ENCODE measurements around the gene SRD5A2. TPM values are rescaled to one million over a fixed set of nuclear protein-coding genes. Genes with fewer than 3 reads are reported as not detected.

The SRD5A2 gene, protein sequence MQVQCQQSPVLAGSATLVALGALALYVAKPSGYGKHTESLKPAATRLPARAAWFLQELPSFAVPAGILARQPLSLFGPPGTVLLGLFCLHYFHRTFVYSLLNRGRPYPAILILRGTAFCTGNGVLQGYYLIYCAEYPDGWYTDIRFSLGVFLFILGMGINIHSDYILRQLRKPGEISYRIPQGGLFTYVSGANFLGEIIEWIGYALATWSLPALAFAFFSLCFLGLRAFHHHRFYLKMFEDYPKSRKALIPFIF
- not detected for total RNA-seq

DNA sequence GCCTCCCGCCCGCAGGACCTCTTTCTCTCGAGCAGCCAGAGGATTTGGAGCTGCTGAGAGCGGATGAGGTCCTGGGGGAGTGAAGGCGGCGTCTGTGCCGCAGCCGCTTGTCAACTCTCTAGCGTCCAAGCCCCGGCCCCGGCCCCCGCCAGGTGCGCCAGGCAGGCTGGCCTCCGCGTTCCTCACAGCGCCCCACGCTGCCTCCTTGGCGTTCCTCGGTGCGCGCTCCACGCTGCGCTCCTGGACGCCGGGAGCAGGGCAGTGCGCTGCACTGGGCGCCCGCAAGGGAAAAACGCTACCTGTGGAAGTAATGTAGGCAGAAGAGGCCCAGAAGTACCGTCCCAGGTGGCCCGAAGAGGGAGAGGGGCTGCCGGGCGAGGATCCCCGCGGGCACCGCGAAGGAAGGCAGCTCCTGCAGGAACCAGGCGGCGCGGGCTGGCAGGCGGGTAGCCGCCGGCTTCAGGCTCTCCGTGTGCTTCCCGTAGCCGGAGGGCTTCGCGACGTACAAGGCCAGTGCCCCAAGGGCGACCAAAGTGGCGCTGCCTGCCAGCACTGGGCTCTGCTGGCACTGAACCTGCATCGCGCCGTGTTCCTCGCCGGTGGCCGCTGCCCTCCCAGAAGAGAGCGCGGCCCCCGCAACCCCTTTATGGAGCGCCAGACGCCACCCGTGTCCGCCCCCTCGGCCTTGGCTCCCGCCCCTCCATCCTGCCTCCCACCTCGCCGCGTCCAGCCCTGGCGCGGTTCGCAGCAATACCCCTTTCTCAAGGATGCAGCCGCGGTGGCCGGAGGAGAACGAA lies at the start of gene SRD5A2:
Gene SRD5A2, minus strand, starts transcription at position 618 of the 797 bp plus-strand sequence. Its CDS starts 38 bp downstream, at position 580.
- no peak for DNase-seq

DNA sequence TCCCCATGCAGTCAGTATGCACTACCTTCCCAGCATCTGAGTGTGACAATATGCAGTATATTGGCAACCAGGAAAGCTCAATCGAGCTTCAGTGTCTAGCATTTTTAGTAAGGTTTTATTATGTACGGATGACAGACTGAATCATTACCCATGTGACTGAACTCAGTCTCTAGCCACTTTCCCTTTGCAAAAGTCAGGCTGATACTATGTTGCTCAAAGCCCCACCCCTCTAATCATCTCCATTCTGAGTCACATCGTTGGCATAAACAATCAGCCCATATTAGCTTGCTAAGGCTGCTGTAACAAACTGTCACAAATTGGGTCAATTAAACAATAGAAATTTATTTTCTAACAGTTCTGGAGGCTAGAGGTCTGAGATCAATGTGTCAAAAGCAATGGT lies 25.8 kb upstream of the SRD5A2 start:
- DNase-seq = no peak

DNA sequence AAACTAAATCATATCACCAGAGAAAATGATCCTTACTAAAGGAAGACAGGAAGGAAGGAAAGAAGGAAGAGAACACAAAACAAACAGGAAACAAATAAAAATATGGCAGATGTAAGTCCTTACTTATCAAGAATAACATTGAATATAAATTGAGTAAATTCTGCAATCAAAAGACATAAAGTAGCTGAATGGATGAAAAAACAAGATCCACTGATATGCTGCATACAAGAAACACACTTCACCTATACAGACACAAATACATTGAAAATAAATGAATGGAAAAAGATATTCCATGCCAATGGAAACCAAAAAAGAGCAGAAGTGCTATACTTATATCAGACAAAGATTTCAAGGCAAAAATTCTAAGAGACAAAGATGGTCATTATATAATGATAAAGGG lies 18.0 kb upstream of the SRD5A2 start:
- DNase-seq = no peak

DNA sequence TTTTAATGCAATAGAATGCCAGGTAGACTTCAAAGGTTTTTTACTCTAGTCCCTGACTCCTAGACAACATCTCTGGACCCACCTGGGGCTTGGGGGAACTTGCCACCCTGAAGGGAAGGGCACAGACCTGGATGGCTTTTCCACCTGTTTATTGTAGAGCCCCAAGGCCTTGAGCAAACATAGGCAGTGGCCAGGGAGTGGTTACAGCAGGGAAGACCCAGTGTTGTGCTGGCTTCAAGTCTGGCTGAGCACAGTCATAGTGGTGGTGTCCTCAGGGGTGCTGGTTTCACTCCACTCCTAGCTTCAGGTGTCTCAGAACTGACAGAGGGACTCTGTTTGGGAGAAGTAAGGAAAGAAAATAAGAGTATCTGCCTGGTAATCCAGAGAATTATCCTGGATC lies 5.5 kb upstream of the SRD5A2 start:
- DNase-seq = no peak

DNA sequence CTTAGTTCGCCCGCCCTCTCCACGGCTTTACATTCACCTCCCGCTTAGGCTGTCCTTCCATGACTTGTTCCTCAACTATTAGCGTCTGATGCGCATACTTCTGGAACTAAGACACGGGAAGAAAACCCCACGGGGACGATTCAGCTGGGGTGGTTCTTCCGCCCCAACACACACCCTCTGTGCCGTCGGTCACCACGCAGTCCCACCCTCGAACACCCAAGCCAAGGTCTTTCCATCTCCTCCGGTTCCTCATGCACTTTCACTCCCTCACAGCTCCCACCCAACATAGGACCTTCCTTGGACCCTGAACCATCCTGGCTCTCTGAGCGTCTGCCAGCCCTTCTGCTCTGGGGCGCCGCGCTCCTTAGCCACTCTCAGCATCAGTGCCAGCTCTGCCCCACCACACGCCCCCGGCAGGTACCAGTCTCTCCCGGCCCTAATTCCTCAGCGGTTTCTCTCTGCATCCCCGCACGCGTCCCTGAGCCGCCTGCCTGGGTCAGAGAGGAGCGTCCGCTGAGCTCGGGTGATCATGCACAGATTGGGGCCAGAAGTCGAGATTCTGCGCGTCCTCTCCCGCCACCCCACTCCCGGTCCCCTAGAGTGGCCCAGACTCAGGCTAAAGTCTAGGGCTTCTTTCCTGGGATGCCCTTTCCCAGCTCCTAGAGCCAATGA lies 522 bp upstream of the SRD5A2 start:
- no peak for DNase-seq

DNA sequence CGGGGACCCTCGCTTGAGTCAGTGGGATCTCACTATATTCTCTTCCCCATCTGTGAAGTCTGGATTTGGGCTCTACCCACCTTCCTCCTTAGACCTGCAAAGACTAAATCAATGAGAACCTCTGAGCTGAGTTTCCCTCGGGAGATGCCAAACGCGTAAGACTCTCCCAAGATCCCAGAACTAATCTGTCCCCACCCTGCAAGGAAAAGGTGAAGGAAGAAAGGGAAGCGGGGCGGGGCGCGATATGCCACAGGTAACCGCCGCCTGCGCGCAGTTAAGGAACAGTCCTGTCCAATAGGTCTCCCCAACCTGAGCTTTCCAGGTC lies 780 bp downstream of the SRD5A2 start:
- DNase-seq = no peak

DNA sequence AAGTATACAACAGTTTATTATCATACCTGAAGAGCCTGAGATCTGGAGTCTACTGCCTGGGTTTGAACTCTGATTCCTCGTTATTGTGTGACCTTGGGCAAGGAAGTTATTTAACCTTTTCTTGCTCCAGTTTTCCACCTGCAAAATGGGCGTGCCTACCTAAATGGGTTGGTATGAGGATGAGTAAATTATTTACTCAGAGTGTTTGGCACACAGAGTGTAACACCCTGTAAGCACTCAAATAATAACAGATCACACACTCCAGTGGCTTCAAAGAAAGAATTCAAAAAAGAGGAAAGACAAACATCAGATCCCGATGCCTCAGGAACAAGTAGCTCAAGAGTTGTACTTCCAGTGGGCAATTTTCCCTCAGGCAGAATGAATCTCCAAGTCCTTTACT lies 2.4 kb downstream of the SRD5A2 start:
- no peak for DNase-seq

DNA sequence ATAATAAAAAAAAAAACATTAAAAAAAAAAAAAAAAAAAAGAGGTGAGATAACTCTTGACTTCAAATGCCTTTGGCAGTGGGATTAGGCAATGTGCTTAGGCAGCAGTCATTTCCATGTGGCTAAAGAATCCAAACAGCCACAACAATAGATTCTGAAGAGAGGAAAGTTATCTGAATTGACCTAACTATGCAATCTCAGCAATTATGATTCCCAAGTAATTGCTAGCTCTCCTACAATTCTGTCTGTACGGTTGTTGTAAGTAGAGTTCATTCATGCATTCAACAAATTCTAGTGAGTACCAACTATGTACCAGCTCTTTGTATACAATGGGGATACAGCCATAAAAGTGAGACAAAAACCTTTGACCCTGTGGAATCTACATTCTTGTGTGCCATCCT lies 3.6 kb downstream of the SRD5A2 start:
- DNase-seq = no peak

DNA sequence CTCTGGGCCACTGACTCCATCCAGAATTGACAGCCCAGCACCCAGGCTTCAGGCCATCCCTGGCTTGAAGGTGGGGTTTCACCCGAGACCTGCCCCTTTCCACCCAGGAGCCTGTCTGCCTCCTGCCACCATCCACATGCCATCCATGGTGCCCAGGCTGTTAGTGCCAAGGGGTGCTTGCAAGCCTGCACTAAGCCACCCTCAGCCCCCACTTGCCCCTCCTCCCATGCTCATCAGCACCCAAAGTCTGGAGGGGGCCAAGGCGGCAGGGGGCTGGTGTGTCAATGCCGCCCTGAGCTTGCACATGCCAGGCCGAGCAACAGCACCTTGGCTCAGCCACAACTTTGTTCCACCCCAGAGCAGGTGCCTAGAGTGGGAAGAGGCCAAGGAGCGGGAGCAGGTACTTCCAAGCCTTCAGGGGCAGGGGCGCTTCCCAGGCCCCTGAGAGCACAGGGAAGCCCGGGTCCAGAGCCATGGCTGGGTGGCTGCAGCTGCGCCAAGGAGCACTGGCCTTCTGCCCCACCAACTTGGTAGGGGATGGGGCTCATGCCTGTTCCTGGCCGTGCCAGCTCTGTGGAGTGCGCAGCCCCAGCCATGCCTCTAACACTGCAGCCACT lies 12.0 kb downstream of the SRD5A2 start:
- no peak for DNase-seq

DNA sequence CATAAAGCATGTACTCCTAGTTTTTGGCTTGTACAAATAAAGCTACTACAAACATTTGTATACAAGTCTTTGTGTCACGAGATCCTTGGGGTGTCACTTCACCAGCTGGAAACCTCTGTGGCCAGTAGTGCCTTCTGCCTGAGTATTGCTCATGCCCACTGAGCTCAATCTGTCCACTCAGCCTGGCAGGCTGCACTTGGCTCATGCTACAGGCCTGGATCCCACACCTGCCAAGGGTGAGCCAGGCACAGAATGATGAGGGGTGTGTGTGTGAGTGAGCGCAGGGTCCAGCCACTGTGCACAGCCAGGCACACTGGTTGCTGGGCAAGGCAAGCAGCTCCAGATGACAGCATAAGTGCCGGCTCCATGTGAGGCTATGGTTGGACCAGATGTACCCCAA lies 13.1 kb downstream of the SRD5A2 start:
- DNase-seq = no peak

DNA sequence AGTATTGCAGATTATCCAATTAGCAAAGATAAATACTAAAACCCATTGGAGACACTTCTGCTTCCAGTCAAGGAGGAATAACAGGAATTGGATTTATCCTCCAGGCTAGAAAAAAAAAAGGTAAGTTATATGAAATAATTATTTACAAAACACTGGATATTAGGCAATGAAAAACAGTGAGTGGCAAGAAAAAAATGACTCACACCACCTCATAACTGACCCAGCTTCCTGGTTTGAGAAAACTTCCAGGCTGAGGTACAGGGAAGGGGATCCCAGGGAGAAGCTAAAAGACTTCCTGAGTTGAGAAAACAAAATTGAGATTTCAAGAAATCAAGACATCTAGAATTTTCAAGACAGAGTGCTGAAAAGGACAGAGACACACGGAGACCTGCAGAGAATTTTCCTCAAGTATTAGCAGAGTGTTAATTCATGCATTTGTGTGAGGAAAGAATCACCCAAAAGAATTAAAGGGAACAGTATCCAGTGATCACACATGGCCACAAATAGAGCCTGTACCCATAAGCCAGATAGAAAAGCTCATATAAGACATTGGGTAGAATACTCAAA lies 17.4 kb downstream of the SRD5A2 start:
- no peak for DNase-seq

DNA sequence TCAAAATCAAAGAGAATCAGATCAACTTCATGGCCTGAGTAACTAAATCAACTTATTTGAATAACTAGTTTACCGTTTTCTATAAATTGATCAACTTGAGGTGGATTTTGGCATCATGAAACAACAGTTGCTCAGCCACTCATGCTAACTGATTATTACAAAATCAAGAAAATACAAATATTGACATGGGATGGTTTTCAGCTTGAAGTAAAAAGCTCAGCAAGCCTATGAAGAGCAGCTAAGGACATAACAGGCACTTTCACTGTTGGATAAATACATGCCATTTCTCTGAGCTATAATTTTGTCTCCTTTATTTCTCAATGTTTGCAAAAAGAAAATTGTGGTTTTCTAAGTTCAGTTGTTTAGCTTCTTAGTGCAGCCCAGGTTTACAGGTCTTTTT lies 18.9 kb downstream of the SRD5A2 start:
- DNase-seq = no peak

DNA sequence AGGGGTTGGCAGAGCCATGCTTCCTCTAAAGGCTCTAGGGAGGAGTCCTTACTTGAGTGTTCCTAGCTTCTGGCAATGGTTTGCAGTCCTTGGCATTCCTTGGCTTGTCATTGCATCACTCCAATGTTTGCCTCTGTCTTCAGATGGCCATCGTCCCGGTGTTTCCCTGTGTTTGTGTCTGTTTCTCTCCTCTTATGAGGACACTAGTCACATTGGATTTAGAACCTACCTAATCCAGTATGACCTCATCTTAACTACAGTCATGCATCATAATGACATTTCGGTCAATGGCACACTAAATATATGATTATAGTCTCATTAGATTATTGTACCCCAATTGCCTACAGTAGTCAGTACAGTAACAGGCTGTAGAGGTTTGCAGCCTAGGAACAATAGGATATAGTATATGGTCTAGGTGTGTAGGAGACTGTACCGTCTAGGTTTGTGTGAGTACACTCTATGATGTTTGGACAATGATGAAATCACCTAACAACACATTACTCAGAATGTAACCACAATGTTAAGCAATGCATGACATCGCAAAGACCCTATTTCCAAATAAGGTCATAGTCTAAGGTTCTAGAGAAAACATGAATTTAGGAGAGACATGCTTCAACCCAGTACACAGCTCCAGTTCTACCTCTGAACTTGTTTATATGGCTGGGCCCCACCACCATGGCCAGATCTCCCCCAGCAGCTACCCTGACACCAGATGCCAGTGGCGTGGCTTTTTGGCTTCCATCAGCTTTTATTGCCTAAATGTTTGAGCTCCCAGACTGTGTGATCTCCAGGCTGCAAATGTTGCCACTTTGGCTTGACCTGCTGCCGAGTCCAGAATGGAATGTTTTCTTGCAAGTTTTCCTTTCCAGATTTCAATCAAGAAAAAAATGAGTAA lies 22.1 kb downstream of the SRD5A2 start:
- DNase-seq = no peak

DNA sequence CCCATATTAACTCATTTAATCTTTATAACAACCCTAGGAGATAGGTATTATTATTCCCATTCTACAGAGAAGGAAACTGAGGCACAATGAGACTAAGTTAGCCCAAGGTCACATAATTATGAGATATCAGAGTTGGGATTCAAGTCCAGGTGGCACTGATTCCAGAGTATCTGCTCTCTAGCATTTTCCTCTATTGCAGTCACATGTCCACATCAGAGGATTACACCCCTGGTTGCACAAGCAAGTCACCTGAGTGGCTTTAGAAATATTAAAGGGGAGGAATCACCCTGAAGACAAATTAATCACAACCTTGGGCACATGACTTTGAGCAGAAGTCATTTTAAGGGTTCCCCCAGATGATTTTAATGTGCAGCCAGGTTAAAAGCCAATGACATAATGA lies 23.8 kb downstream of the SRD5A2 start:
- no peak for DNase-seq

DNA sequence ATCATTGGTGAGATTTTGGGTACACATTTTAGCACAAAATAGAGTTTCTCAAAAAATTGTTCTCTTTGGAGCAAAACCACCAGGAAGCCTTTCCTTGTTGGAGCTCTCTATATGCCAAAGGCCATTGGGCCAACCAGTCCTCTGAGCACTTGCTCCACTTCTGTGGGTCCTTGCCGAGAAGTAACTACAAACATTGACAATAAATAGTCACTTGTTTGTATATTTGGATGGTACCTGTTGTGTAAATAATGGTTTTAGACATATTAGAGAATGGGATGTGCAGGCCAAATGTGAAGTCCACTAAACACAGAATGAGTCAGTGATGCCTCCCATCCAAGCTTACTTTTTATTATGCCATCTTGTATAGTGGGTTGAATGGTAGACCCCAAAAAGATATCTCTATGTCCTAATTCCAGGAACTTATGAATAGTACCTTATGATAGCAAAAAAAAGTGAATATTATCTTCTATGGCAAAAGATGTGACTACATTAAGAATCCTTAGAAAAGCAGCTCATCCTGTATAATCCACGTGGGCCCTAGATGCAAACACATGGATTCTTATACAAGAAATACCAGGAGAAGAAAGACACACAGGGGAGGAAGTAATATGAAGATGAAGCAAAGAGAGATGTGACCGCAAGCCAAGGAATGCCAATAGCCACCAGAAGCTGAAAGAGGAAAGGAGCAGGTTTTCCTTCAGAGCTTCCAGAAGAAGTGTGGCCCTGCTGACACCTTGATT lies 24.6 kb downstream of the SRD5A2 start:
- DNase-seq = no peak

DNA sequence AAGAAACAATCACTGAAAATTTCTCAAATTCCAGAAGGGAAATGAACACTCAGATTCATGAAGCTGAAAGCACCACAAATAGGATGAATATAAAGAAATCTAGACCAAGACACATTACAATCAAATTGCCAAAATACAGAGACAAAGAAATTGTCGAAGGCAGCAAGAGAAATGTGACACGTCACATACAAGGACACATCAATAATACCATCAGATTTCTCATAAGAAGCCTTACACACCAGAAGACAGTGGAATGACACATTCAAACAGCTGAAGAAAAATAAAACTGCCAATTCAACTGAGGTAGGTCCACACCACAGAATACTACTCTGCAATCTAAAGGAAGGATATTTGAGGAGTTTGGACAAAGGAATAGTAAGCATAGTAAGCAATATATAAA lies 27.4 kb downstream of the SRD5A2 start:
- no peak for DNase-seq

DNA sequence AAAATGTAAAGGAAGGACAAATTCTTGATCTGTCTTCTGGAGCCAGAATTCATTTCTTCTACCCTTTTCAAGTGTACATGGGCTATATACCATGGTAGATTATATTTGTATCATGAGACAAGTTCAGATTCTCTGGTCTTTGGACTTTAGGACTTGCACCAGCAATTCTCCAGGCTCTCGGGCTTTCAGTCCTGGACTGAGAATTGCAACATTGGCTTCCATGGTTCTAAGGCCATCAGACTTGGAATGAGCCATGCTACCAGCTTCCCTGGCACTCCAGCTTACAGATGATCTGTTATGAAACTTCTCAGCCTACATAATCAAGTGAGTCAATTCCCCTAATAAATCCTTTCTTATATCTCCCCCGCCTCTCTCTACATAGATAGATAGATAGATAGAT lies 33.3 kb downstream of the SRD5A2 start:
- DNase-seq = no peak

DNA sequence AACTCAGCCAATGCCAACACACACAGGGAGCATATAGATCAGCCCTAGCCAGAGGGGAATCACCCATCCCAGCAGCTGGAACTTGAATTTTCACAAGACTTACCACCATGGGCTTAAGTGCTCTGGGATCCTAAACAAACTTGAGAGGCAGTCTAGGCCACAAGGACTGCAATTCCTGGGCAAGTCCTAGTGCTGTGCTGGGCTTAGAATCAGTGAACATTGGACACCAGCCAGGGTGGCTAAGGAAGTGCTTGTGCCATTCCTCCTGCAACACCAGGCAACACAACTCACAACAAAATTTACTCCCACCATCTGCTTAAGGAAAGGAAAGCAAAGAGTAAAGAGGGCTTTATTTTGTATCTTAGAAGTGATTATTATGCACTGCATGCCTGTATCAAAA lies 38.9 kb downstream of the SRD5A2 start:
- DNase-seq = no peak

DNA sequence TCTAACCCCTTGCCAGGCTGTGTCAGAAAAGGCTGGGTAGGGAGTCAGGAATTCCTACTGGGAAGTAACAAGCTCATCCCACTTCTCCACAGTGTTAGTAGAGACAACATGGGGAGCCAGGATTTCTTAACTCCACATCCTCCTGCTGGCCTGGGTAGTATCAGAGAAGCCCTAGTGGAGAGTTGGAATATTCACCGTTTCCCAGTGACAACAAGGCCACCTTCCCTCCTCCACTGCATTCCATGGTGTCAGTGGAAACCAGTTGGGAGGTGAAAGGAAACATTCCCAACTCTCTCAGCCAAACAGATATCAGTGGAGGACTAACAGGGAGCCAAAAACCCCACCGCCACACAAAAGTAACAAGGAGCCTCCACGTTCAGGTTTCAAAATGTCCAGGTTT lies 41.2 kb downstream of the SRD5A2 start:
- no peak for DNase-seq

DNA sequence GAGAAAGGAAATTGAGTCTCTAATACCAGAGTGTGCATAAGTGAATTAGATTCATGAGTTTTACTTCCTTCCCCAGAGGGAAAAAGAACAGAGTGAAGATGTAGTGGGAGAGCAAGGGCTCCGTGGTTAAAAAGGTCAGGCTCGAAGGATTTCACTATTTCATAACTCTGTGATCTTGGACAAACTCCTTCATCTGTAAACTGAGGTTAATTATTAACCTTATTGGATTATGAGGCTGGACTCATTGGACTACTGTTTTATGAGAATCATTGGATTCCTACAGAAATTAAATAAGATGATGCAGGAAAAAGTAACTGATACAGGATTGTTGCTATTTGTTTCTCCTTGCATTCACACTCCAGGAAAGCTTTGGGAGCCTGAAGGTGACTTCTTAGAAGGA lies 45.0 kb downstream of the SRD5A2 start:
- DNase-seq = no peak

DNA sequence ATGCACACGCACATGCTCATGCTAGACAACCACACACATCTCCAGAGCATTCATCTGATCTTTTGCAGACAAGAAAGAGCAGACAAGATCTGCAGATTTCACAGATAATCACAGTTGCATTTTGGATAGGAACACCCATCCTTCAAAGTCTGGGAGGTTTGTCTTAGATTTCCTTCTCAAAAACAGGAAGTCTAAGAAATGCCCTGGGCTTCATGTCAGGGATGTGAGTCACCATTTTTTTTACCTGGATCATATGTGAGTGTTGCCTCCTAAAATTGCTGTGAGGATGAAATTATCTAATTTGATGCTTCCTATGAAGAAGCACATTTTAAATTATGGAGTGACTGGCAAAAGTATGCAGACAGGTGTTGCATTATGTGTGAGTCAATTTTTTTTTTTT lies 46.1 kb downstream of the SRD5A2 start:
- DNase-seq = no peak

Data from skin of body (tissue), 2 donors.